H9 (cell line): Measurements from ENCODE around the gene SLC2A3. TPM values are rescaled to one million over a fixed set of nuclear protein-coding genes. Genes with fewer than 3 reads are reported as not detected.

ENCODE experiments used
- DNase-seq: peaks from one replicate; pipeline ENCODE4 v3.0.0-alpha.2; 2017
- H2AFZ ChIP-seq: one replicate; pipeline ENCODE4 v1.6.1; 2013; ENCODE audit warnings: mild to moderate bottlenecking, low read length, control low read depth, moderate library complexity
- H2AK5ac ChIP-seq: 2 replicates; pipeline ENCODE4 v1.6.1; 2013; ENCODE audit warnings: low read length, control low read depth, mixed read lengths; ENCODE audit not compliant: insufficient read length
- H2BK120ac ChIP-seq: one replicate; pipeline ENCODE4 v1.6.1; 2013; ENCODE audit warnings: low read depth, mild to moderate bottlenecking, low read length, control low read depth, inconsistent platforms; ENCODE audit not compliant: poor library complexity, severe bottlenecking
- H2BK12ac ChIP-seq: 2 replicates; pipeline ENCODE4 v1.6.1; 2013; ENCODE audit warnings: low read length, control low read depth, mixed read lengths, low read depth; ENCODE audit not compliant: insufficient read length
- H2BK15ac ChIP-seq: 2 replicates; pipeline ENCODE4 v1.6.1; 2013; ENCODE audit warnings: low read depth, low read length, control low read depth
- H2BK20ac ChIP-seq: one replicate; pipeline ENCODE4 v1.6.1; 2013; ENCODE audit warnings: low read depth, mild to moderate bottlenecking, low read length, control low read depth, inconsistent platforms; ENCODE audit not compliant: poor library complexity, severe bottlenecking
- H2BK5ac ChIP-seq: 2 replicates; pipeline ENCODE4 v1.6.1; 2013; ENCODE audit warnings: low read length, control low read depth, mixed read lengths; ENCODE audit not compliant: insufficient read length
- H3K14ac ChIP-seq: 2 replicates; pipeline ENCODE4 v1.6.1; 2013; ENCODE audit warnings: low read length, control low read depth; ENCODE audit not compliant: insufficient read depth
- H3K18ac ChIP-seq: 2 replicates; pipeline ENCODE4 v1.6.1; 2013; ENCODE audit warnings: low read depth, mild to moderate bottlenecking, mixed read lengths, low read length, control low read depth; ENCODE audit not compliant: insufficient read length
- H3K23ac ChIP-seq: 2 replicates; pipeline ENCODE4 v1.6.1; 2013; ENCODE audit warnings: low read length, control low read depth, mixed read lengths, low read depth; ENCODE audit not compliant: insufficient read length
- H3K23me2 ChIP-seq: 2 replicates; pipeline ENCODE4 v1.6.1; 2013; ENCODE audit warnings: low read depth, mild to moderate bottlenecking, mixed read lengths, low read length, control low read depth; ENCODE audit not compliant: insufficient read length, poor library complexity, severe bottlenecking
- H3K27ac ChIP-seq: 2 replicates; pipeline ENCODE4 v1.5.1; 2013; ENCODE audit warnings: low read length, control low read depth, mixed read lengths, low read depth; ENCODE audit not compliant: insufficient read length
- H3K27me3 ChIP-seq: 2 replicates; pipeline ENCODE4 v1.6.1; 2013; ENCODE audit warnings: low read length, control low read depth, inconsistent platforms; ENCODE audit not compliant: insufficient read depth
- H3K4ac ChIP-seq: 2 replicates; pipeline ENCODE4 v1.6.1; 2013; ENCODE audit warnings: low read depth, mild to moderate bottlenecking, control low read depth, inconsistent platforms, low read length, moderate library complexity
- H3K4me1 ChIP-seq: 2 replicates; pipeline ENCODE4 v1.6.1; 2013; ENCODE audit warnings: low read length, control low read depth, inconsistent platforms; ENCODE audit not compliant: insufficient read depth
- H3K4me2 ChIP-seq: 2 replicates; pipeline ENCODE4 v1.6.1; 2013; ENCODE audit warnings: low read length, control low read depth, mixed read lengths; ENCODE audit not compliant: insufficient read length, insufficient read depth
- H3K56ac ChIP-seq: 2 replicates; pipeline ENCODE4 v1.6.1; 2013; ENCODE audit warnings: low read depth, mild to moderate bottlenecking, mixed read lengths, low read length, control low read depth; ENCODE audit not compliant: insufficient read length
- H3K79me1 ChIP-seq: 2 replicates; pipeline ENCODE4 v1.6.1; 2013; ENCODE audit warnings: low read depth, mild to moderate bottlenecking, moderate library complexity, low read length, control low read depth, inconsistent platforms; ENCODE audit not compliant: insufficient read depth, poor library complexity, severe bottlenecking
- H3K79me2 ChIP-seq: 2 replicates; pipeline ENCODE4 v1.6.1; 2013; ENCODE audit warnings: low read length, control low read depth, inconsistent platforms; ENCODE audit not compliant: insufficient read depth
- H3K9ac ChIP-seq: 2 replicates; pipeline ENCODE4 v1.6.1; 2013; ENCODE audit warnings: low read length, control low read depth, mixed read lengths; ENCODE audit not compliant: insufficient read length; ENCODE audit errors: extremely low read depth
- H3K9me3 ChIP-seq: one replicate; pipeline ENCODE4 v1.6.1; 2013; ENCODE audit warnings: low read depth, low read length, inconsistent platforms; ENCODE audit not compliant: control insufficient read depth
- H3T11ph ChIP-seq: one replicate; pipeline ENCODE4 v1.6.1; 2013; ENCODE audit warnings: mild to moderate bottlenecking, low read length, control low read depth, inconsistent platforms
- H4K20me1 ChIP-seq: one replicate; pipeline ENCODE4 v1.6.1; 2013; ENCODE audit not compliant: control insufficient read depth, insufficient read length, insufficient read depth
- H4K5ac ChIP-seq: 2 replicates; pipeline ENCODE4 v1.6.1; 2013; ENCODE audit warnings: low read depth, mild to moderate bottlenecking, mixed read lengths, low read length, control low read depth; ENCODE audit not compliant: insufficient read length
- H4K8ac ChIP-seq: replicated peaks from 2 replicates; pipeline ENCODE4 v1.6.1; 2013; ENCODE audit warnings: low read length, control low read depth, mixed read lengths, low read depth; ENCODE audit not compliant: insufficient read length
- H4K91ac ChIP-seq: 2 replicates; pipeline ENCODE4 v1.6.1; 2013; ENCODE audit warnings: low read depth, mild to moderate bottlenecking, moderate library complexity, mixed read lengths, low read length, control low read depth; ENCODE audit not compliant: insufficient read length
- H3K27ac Mint-ChIP-seq, 3 experiments: 2 replicates in 2 of 3; 3 replicates in 1 of 3; pipeline ENCODE4 v1.8.0; 2020 to 2021; ENCODE audit warnings: mixed read lengths in 3 of 3, mild to moderate bottlenecking in 1 of 3, moderate library complexity in 1 of 3
- H3K27me3 Mint-ChIP-seq: 2 replicates; pipeline ENCODE4 v1.8.0; 2021; ENCODE audit warnings: low read depth, mild to moderate bottlenecking, moderate library complexity, mixed read lengths
- H3K36me3 Mint-ChIP-seq, 3 experiments: 2 replicates in 2 of 3; 3 replicates in 1 of 3; pipeline ENCODE4 v1.8.0; 2020 to 2021; ENCODE audit warnings: low read depth in 3 of 3, mixed read lengths in 3 of 3; ENCODE audit not compliant: insufficient read depth in 1 of 3
- H3K4me1 Mint-ChIP-seq, 2 experiments: 2 replicates each; pipeline ENCODE4 v1.8.0; 2020; ENCODE audit warnings: mixed read lengths in 2 of 2
- H3K4me3 Mint-ChIP-seq, 2 experiments: 2 replicates in 1 of 2; 3 replicates in 1 of 2; pipeline ENCODE4 v1.8.0; 2020 to 2021; ENCODE audit warnings: mild to moderate bottlenecking in 2 of 2, mixed read lengths in 2 of 2, moderate library complexity in 1 of 2
- H3K9me3 Mint-ChIP-seq, 2 experiments: 2 replicates in 1 of 2; 3 replicates in 1 of 2; pipeline ENCODE4 v1.8.0; 2020; ENCODE audit warnings: mild to moderate bottlenecking in 2 of 2, mixed read lengths in 2 of 2, moderate library complexity in 1 of 2
- CTCF ChIP-seq: fragments of 200-600 bp; sonication (generic); conservative IDR thresholded peaks from 3 replicates; pipeline ENCODE4 v1.8.0; 2021; ENCODE audit warnings: antibody characterized with exemption, mild to moderate bottlenecking
- WGBS: extraction: QIAGEN DNeasy Blood & Tissue Kit; methylation state at CpG from one replicate; pipeline ENCODE4 v1.1.7; 2013; ENCODE audit warnings: missing lambda C conversion rate, low lambda C conversion rate, mixed read lengths; ENCODE audit not compliant: insufficient read length; ENCODE audit errors: extremely low coverage; 5-methylcytosine and 5-hydroxymethylcytosine counted together
- total RNA-seq: library from RNA; stranded (reverse); gene quantifications from 2 replicates; pipeline ENCODE4 v1.2.1, GENCODE V29; 2021

Gene SLC2A3
- total RNA-seq, 1 experiment from 2014 or later = 569 TPM

GRCh38 chr12:7959701-7960121, 23.7 kb upstream of the SLC2A3 start:
- Histone ChIP-seq H2BK20ac (no peak overlapping the region), H2AFZ (no peak overlapping the region), H2BK5ac (no peak overlapping the region), H3K4ac (no peak overlapping the region), H2AK5ac (no peak overlapping the region), H3K56ac (no peak overlapping the region), H2BK12ac (no peak overlapping the region), H2BK120ac (no peak overlapping the region), H3T11ph (no peak overlapping the region), H3K27ac (peak overlapping the region; percentile 85), H3K18ac (no peak overlapping the region), H3K79me2 (no peaks in the 10 kb centered on the region), H3K9ac (peak overlapping the region; percentile 43), H4K20me1 (no peaks in the 10 kb centered on the region), H3K23ac (no peak overlapping the region), H3K79me1 (no peaks in the 10 kb centered on the region), H3K4me1 (peaks cover 3% of the 10 kb centered on the region; the same call in 1 of the 2 replicates), H3K14ac (no peak overlapping the region), H4K8ac (no peak overlapping the region), H3K4me2 (peak overlapping the region; percentile 99), H4K91ac (no peak overlapping the region), H4K5ac (no peak overlapping the region), H2BK15ac (no peak overlapping the region), H3K9me3 (no peaks in the 10 kb centered on the region), H3K23me2 (no peaks in the 10 kb centered on the region), H3K27me3 (no peaks in the 10 kb centered on the region)
- peaks cover 5% of the 10 kb centered on the region for H3K27me3 Mint-ChIP-seq
- H3K27ac Mint-ChIP-seq = peak overlapping the region; percentile 91 to 99 (median 96)
- H3K4me1 Mint-ChIP-seq = peaks cover 34 to 35% of the 10 kb centered on the region in 2 experiments
- H3K36me3 Mint-ChIP-seq = peaks cover 0 to 4% (median 3%) of the 10 kb centered on the region in 3 experiments; a peak in 1 of 7 replicates
- H3K4me3 Mint-ChIP-seq = peak overlapping the region; percentile 67 to 84
- no peaks in the 10 kb centered on the region; a peak in 1 of 5 replicates for H3K9me3 Mint-ChIP-seq
- peak; percentile 97 for DNase-seq
- WGBS = no CpG with 5 or more reads among the region's 3 CpGs
- no peak for TF ChIP-seq CTCF
